ENCODE results near the gene TSC2. TPM values are rescaled to one million over a fixed set of nuclear protein-coding genes. Genes with fewer than 3 reads are reported as not detected.

Gene TSC2
- total and polyA plus RNA-seq, 9 of the 15 experiments (the other 6 are each of a cell fraction or from before 2014, with no cell fraction given) = 1.3 to 68.1 (median 16.6) TPM

GRCh38 chr16:2002406-2003230 is 45.2 kb upstream of the TSC2 start:
- FAIRE-seq = no peak
- TF ChIP-seq ETS2 (tag; IDR thresholded peaks at IDR 0.05; ENCODE audit: borderline replicate concordance, poor library complexity, severe bottlenecking) = no peak
- TF ChIP-seq ZNF57 (CRISPR knock-in tag; IDR thresholded peaks at IDR 0.05) = no peak
- TF ChIP-seq ZNF354B (CRISPR knock-in tag; IDR thresholded peaks at IDR 0.05) = no peak
- TF ChIP-seq RBFOX2 (IDR thresholded peaks at IDR 0.05; ENCODE audit: low read depth, low read length) = peak; percentile 33
- TF ChIP-seq FIP1L1 (IDR thresholded peaks at IDR 0.05; ENCODE audit: low read depth, low read length, poor library complexity, severe bottlenecking) = peak; percentile 38
- TF ChIP-seq ILF3 (IDR thresholded peaks at IDR 0.05; ENCODE audit: borderline replicate concordance) = no peak
- TF ChIP-seq SREBF2 (CRISPR knock-in tag; IDR thresholded peaks at IDR 0.05) = no peak
- no peak for TF ChIP-seq DMBX1 (CRISPR knock-in tag; IDR thresholded peaks at IDR 0.05; ENCODE audit: borderline replicate concordance)
- no peak for TF ChIP-seq HNRNPLL (IDR thresholded peaks at IDR 0.05; ENCODE audit: low read depth, low read length, poor library complexity, severe bottlenecking)
- TF ChIP-seq JUNB (CRISPR knock-in tag; conservative IDR thresholded peaks at IDR 0.05) = no peak
- TF ChIP-seq ESRRA (IDR thresholded peaks at IDR 0.05; ENCODE audit: borderline replicate concordance, low read depth) = no peak
- peak; percentile 71 for TF ChIP-seq POLR2G (IDR thresholded peaks at IDR 0.05; ENCODE audit: low read depth, low read length)
- Histone ChIP-seq H3K9me1 (ENCODE audit: control insufficient read depth, insufficient read depth, low read length) (peaks cover 13% of the 10 kb centered on the region), H3K9ac (ENCODE audit: insufficient read depth in 1 of 2, low read depth in 2 of 2, low read length in 2 of 2) (peak overlapping the region in 1 of 2 experiments; percentile 50; a peak in 2 of 4 replicates), H3K4me3 (no peak overlapping the region), H2AFZ (ENCODE audit: low read depth, low read length) (no peak overlapping the region), H3K27me3 (ENCODE audit: control insufficient read depth in 2 of 2, insufficient read depth in 2 of 2, low read length in 2 of 2) (no peaks in the 10 kb centered on the region), H3K4me1 (replicated peaks in 1 of 2; ENCODE audit: control insufficient read depth in 2 of 2, insufficient read depth in 2 of 2, low read length in 2 of 2) (peaks cover 11 to 86% of the 10 kb centered on the region in 2 experiments), H3K9me3 (replicated peaks; ENCODE audit: control insufficient read depth, insufficient read depth, low read depth, low read length) (no peaks in the 10 kb centered on the region), H3K27ac (ENCODE audit: extremely low read depth, low read depth, low read length) (no peak overlapping the region), H3K36me3 (ENCODE audit: control insufficient read depth, insufficient read depth, low read length) (peaks cover 95% of the 10 kb centered on the region; the same call in 2 of the 3 replicates), H3K79me2 (ENCODE audit: control insufficient read depth, insufficient read depth, low read length) (peaks cover 54% of the 10 kb centered on the region), H3K4me2 (ENCODE audit: insufficient read depth, low read length) (no peak overlapping the region), H4K20me1 (replicated peaks; ENCODE audit: control insufficient read depth, insufficient read depth, low read length) (peaks cover 32% of the 10 kb centered on the region)
- in situ Hi-C loops (cut with MboI) (no loop called here), intact Hi-C loops (cut with micrococcal nuclease) (no loop called here)
- no peak for ATAC-seq
- POLR2A ChIA-PET = interaction anchor here (0.6 to 3.0 kb wide), 4 partner anchors 17 to 250 kb away, joined by 3 to 12 read pairs (median 7); partner anchors contain the start of gene TRAF7
- DNase-seq (ENCODE audit: extremely low read depth in 1 of 4, low spot score in 3 of 4) = no peak
- 96% methylated on average over 30 of the region's 47 CpGs for WGBS (ENCODE audit: insufficient coverage, low coverage, missing lambda C conversion rate)
- CTCF ChIA-PET (ENCODE audit: low intra/inter-chr PET ratio) = no interaction called here
- BruUV-seq (replicated peaks) = no TSS peak

Measured in K562 (cell line).